Esophagus squamous epithelium (tissue), 4 donors: ENCODE results near the gene TRIB2.

Experiments used
- CTCF ChIP-seq, 6 experiments: fragments of 450-650 bp in 4 of 6; fragments of 200-600 bp in 2 of 6; sonication (generic) in 2 of 6; IDR thresholded peaks; one replicate each; pipeline ENCODE4 v1.5.1; 2016 to 2019; ENCODE audit warnings: antibody characterized with exemption in 6 of 6, mild to moderate bottlenecking in 4 of 6, moderate library complexity in 4 of 6
- POLR2A ChIP-seq, 4 donors: fragments of 450-650 bp; IDR thresholded peaks; one replicate each; pipeline ENCODE4 v1.6.1; 2017; ENCODE audit warnings: antibody characterized with exemption in 4 of 4, mild to moderate bottlenecking in 4 of 4, moderate library complexity in 3 of 4

GRCh38 chr2:12742891-12743290, 26.2 kb downstream of the TRIB2 start:
- TF ChIP-seq POLR2A (IDR thresholded peaks at IDR 0.05) = no peak
- no peak for TF ChIP-seq CTCF (IDR thresholded peaks at IDR 0.05)
